RWPE2 (cell line): ENCODE results near the gene RBM6.

Source experiments
- ATAC-seq: fragments of 200-7000 bp; cut with Tn5 transposase; 3 replicates; pipeline ENCODE4 v1.9.1; 2021; ENCODE audit warnings: low read depth
- DNase-seq: peaks from one replicate; pipeline ENCODE4 v3.0.0-alpha.2; 2020; ENCODE audit warnings: low spot score
- H3K27ac ChIP-seq: fragments of 450-650 bp; 2 replicates; pipeline ENCODE4 v1.5.1; 2017; ENCODE audit warnings: mild to moderate bottlenecking; ENCODE audit not compliant: poor library complexity, severe bottlenecking
- H3K27me3 ChIP-seq: fragments of 250-450 bp; sonication (Bioruptor Pico); 2 replicates; pipeline ENCODE4 v1.5.1; 2021; ENCODE audit warnings: mild to moderate bottlenecking, moderate library complexity; ENCODE audit not compliant: insufficient read depth, poor library complexity, severe bottlenecking
- H3K36me3 ChIP-seq: fragments of 250-450 bp; sonication (Bioruptor Pico); 2 replicates; pipeline ENCODE4 v1.5.1; 2020; ENCODE audit warnings: low read depth, mild to moderate bottlenecking, moderate library complexity
- H3K4me1 ChIP-seq: fragments of 250-450 bp; sonication (Bioruptor Pico); 2 replicates; pipeline ENCODE4 v1.5.1; 2021; ENCODE audit warnings: mild to moderate bottlenecking, moderate library complexity; ENCODE audit not compliant: insufficient read depth, poor library complexity, severe bottlenecking
- H3K4me3 ChIP-seq: fragments of 250-450 bp; sonication (Bioruptor Pico); 2 replicates; pipeline ENCODE4 v1.5.1; 2021; ENCODE audit warnings: mild to moderate bottlenecking, moderate library complexity; ENCODE audit not compliant: severe bottlenecking
- H3K9me3 ChIP-seq: fragments of 250-450 bp; sonication (Bioruptor Pico); 2 replicates; pipeline ENCODE4 v1.5.1; 2021; ENCODE audit warnings: mild to moderate bottlenecking, moderate library complexity; ENCODE audit not compliant: severe bottlenecking
- TF ChIP-seq, protein P1 (sequence below): fragments of 450-650 bp; IDR thresholded peaks from one replicate; pipeline ENCODE4 v1.5.1; 2017; ENCODE audit warnings: mild to moderate bottlenecking, moderate library complexity; ENCODE audit not compliant: poor library complexity, severe bottlenecking

Gene RBM6

DNA sequence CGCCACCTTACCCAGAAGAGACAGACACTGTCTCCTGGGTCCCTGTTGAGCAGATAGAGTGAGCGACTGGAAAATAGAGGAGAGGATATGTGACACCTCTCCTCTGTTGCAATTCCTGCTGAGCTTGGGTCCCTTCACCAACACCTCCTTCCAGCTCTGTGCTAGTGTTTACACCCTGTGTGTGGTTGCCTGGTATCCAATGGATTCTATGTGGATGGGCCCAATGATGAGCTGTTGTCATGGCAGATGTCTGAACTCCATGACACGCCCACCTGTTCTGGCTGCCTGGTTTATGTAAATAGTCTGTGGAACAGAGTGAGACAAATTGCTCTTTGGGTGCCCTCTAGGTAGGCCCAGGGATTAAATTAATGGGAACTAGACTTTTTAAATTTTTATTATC, 172.5 kb downstream of the RBM6 start:
- no peak overlapping the region for H3K4me3 ChIP-seq
- peaks cover 95% of the 10 kb centered on the region for H3K36me3 ChIP-seq
- ATAC-seq: peak; percentile 43; the same call in 1 of the 3 replicates
- H3K4me1 ChIP-seq: no peaks in the 10 kb centered on the region
- no peaks in the 10 kb centered on the region for H3K9me3 ChIP-seq
- TF ChIP-seq, protein P1, sequence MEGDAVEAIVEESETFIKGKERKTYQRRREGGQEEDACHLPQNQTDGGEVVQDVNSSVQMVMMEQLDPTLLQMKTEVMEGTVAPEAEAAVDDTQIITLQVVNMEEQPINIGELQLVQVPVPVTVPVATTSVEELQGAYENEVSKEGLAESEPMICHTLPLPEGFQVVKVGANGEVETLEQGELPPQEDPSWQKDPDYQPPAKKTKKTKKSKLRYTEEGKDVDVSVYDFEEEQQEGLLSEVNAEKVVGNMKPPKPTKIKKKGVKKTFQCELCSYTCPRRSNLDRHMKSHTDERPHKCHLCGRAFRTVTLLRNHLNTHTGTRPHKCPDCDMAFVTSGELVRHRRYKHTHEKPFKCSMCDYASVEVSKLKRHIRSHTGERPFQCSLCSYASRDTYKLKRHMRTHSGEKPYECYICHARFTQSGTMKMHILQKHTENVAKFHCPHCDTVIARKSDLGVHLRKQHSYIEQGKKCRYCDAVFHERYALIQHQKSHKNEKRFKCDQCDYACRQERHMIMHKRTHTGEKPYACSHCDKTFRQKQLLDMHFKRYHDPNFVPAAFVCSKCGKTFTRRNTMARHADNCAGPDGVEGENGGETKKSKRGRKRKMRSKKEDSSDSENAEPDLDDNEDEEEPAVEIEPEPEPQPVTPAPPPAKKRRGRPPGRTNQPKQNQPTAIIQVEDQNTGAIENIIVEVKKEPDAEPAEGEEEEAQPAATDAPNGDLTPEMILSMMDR: no peak
- DNase-seq: no peak
- no peak overlapping the region for H3K27ac ChIP-seq
- no peaks in the 10 kb centered on the region for H3K27me3 ChIP-seq

DNA sequence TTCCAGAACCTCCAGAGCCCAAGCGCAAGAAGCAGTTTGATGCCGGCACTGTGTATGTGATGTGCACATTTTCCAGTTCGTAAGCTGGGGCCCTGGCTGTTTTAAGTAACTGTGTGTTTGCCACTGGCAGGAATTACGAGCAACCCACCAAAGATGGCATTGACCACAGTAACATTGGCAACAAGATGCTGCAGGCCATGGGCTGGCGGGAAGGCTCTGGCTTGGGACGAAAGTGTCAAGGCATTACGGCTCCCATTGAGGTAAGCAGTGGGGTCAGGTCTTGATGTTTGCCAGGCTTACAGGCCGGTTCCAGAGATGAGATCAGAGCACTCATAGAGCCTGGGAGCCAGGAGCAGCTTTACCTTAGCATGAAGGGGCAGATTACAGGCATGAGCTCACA, 177.2 kb downstream of the RBM6 start:
- ATAC-seq (no peak), DNase-seq (no peak)
- Histone ChIP-seq H3K27me3 (no peaks in the 10 kb centered on the region), H3K27ac (no peak overlapping the region), H3K4me1 (peaks cover 4% of the 10 kb centered on the region), H3K36me3 (peaks cover 69% of the 10 kb centered on the region), H3K4me3 (no peak overlapping the region), H3K9me3 (no peaks in the 10 kb centered on the region)
- TF ChIP-seq, protein P1: no peak

DNA sequence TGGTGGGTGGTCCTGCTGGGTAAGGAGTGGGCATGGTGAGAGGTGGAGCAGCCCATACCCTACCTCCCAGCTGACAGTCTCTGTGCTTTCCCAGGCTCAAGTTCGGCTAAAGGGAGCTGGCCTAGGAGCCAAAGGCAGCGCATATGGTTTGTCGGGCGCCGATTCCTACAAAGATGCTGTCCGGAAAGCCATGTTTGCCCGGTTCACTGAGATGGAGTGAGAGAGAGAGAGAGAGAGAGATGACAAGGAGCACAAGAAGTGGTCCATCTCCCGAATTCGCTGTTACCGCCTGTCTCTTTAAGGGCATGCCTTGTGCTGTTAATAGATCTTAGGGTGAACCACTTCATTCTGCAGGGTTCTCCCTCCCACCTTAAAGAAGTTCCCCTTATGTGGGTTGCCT, 178.3 kb downstream of the RBM6 start:
- DNase-seq: no peak
- ATAC-seq: no peak
- TF ChIP-seq, protein P1: no peak
- no peaks in the 10 kb centered on the region for H3K27me3 ChIP-seq
- H3K36me3 ChIP-seq: peaks cover 59% of the 10 kb centered on the region
- H3K9me3 ChIP-seq: no peaks in the 10 kb centered on the region
- H3K27ac ChIP-seq: no peak overlapping the region
- H3K4me3 ChIP-seq: no peak overlapping the region
- H3K4me1 ChIP-seq: peaks cover 6% of the 10 kb centered on the region

DNA sequence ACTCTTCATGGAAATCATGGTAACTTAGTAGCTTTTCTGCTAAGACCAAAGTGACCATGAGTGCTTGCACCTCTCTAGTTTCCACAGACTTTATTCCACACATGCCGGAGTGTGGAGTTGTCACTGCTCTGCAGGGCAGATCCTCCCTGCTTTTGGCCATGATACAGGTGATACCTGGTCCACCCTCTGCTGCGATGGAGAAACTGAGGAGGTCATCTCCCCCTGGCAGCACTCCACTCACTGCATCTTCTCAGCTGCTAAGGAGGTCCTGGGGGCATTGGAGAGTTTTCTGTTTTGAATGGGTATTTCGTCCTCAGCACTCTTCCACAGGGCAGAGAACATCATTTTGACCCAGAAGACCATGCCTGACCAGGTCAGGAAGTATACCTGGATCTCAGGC, 179.8 kb downstream of the RBM6 start:
- DNase-seq: no peak
- TF ChIP-seq, protein P1: no peak
- Histone ChIP-seq H3K9me3 (no peaks in the 10 kb centered on the region), H3K36me3 (peaks cover 43% of the 10 kb centered on the region), H3K4me3 (no peak overlapping the region), H3K27me3 (no peaks in the 10 kb centered on the region), H3K4me1 (peaks cover 12% of the 10 kb centered on the region), H3K27ac (no peak overlapping the region)
- ATAC-seq: no peak

- Histone ChIP-seq H3K4me3 (no peak overlapping the region), H3K27me3 (no peaks in the 10 kb centered on the region), H3K9me3 (no peaks in the 10 kb centered on the region), H3K36me3 (peaks cover 36% of the 10 kb centered on the region), H3K4me1 (peaks cover 14% of the 10 kb centered on the region), H3K27ac (no peak overlapping the region)
- no peak for DNase-seq
- ATAC-seq: no peak
- TF ChIP-seq, protein P1: no peak
Observed at GRCh38 chr3:50120364-50121071, 180.6 kb downstream of the RBM6 start.
